ENCODE measurements around the gene RNASEH1.

DNA sequence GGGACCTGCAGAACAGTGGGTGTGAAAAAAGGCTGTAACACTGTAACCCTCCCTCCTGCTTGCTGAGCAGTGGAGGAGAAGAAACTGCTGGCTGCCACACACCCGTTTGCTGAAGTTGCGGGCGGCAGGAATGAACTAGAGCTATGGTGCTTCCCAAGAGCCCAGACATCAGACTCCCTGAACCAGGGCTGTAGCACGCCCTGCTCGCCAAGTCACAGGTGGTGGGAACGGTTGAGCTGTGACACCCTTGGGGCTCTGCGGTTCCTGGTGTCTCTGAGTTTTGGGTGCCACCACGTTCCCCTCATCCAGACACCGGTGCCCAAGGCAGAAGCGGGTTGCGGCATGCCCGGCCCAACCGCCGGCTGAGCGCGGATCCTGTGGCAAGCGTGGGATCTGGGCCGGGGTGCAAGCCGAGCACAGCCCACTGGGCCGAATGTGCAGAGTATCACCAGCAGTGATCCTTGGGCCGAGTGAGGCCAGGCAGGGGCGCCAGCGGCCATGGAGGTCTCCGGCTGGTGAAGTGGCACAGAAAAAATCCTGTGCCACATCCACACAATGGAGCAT, 23.8 kb downstream of the RNASEH1 start:
- TF ChIP-seq, protein P1, sequence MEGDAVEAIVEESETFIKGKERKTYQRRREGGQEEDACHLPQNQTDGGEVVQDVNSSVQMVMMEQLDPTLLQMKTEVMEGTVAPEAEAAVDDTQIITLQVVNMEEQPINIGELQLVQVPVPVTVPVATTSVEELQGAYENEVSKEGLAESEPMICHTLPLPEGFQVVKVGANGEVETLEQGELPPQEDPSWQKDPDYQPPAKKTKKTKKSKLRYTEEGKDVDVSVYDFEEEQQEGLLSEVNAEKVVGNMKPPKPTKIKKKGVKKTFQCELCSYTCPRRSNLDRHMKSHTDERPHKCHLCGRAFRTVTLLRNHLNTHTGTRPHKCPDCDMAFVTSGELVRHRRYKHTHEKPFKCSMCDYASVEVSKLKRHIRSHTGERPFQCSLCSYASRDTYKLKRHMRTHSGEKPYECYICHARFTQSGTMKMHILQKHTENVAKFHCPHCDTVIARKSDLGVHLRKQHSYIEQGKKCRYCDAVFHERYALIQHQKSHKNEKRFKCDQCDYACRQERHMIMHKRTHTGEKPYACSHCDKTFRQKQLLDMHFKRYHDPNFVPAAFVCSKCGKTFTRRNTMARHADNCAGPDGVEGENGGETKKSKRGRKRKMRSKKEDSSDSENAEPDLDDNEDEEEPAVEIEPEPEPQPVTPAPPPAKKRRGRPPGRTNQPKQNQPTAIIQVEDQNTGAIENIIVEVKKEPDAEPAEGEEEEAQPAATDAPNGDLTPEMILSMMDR (IDR thresholded peaks at IDR 0.05 in 2 of 3, conservative IDR thresholded peaks at IDR 0.05 in 1 of 3; ENCODE audit: borderline replicate concordance in 1 of 3, insufficient read depth in 1 of 3, low read depth in 2 of 3, low read length in 2 of 3): no peak
- TF ChIP-seq POLR2A (IDR thresholded peaks at IDR 0.05; ENCODE audit: borderline replicate concordance, extremely low read depth, insufficient read depth, insufficient read length) (no peak), SIN3A (IDR thresholded peaks at IDR 0.05; ENCODE audit: low read depth) (no peak), MAX (IDR thresholded peaks at IDR 0.05) (no peak), CEBPB (IDR thresholded peaks at IDR 0.05; ENCODE audit: low read depth) (no peak), EZH2phosphoT487 (IDR thresholded peaks at IDR 0.05; ENCODE audit: borderline replicate concordance) (no peak), POLR2AphosphoS5 (IDR thresholded peaks at IDR 0.05; ENCODE audit: low read depth, low read length) (no peak), EZH2 (IDR thresholded peaks at IDR 0.05) (no peak), ZNF274 (IDR thresholded peaks at IDR 0.05; ENCODE audit: low read depth, low read length) (no peak), ELF1 (IDR thresholded peaks at IDR 0.05; ENCODE audit: borderline replicate concordance, low read depth) (no peak)
